NB4 (cell line): ENCODE results near the gene MLXIP.

ENCODE experiments used
- DNase-seq: peaks from one replicate; pipeline ENCODE4 v3.0.0; 2010; ENCODE audit warnings: low read depth
- H3K4me3 ChIP-seq: one replicate; pipeline ENCODE4 v1.5.1; 2011; ENCODE audit warnings: mild to moderate bottlenecking, low read depth, low read length, moderate library complexity
- MAX ChIP-seq: IDR thresholded peaks from 2 replicates; pipeline ENCODE4 v1.6.1; 2011; ENCODE audit warnings: low read depth, low read length
- MYC ChIP-seq: IDR thresholded peaks from 2 replicates; pipeline ENCODE4 v1.6.1; 2011; ENCODE audit warnings: low read depth, low read length
- POLR2A ChIP-seq: IDR thresholded peaks from 2 replicates; pipeline ENCODE4 v1.6.1; 2011; ENCODE audit warnings: mild to moderate bottlenecking; ENCODE audit not compliant: insufficient read length; ENCODE audit errors: extremely low read depth
- TF ChIP-seq, protein P1 (sequence below): IDR thresholded peaks from one replicate; pipeline ENCODE4 v1.5.1; 2012; ENCODE audit warnings: low read depth, low read length

MLXIP gene

DNA sequence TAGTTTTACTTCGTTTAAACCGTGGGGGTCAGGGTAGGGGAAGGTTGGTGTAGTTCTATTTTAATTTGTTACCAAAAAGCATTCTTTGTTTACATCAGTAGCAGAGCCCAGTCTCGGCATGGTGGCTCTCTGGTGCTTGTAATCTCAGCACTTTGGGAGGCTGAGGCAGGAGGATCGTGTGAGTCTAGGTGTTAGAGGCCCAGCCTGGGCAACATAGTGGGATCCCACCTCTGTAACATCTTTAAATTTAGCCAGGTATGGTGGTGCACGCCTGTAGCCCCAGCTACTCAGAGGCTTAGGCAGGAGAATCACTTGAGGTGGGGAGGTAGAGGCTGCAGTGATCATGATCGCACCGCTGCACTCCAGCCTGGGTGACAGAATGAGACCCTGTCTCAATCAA lies 106.5 kb downstream of the MLXIP start:
- H3K4me3 ChIP-seq = no peak overlapping the region
- TF ChIP-seq MYC (no peak), MAX (no peak), POLR2A (no peak)
- TF ChIP-seq, protein P1, sequence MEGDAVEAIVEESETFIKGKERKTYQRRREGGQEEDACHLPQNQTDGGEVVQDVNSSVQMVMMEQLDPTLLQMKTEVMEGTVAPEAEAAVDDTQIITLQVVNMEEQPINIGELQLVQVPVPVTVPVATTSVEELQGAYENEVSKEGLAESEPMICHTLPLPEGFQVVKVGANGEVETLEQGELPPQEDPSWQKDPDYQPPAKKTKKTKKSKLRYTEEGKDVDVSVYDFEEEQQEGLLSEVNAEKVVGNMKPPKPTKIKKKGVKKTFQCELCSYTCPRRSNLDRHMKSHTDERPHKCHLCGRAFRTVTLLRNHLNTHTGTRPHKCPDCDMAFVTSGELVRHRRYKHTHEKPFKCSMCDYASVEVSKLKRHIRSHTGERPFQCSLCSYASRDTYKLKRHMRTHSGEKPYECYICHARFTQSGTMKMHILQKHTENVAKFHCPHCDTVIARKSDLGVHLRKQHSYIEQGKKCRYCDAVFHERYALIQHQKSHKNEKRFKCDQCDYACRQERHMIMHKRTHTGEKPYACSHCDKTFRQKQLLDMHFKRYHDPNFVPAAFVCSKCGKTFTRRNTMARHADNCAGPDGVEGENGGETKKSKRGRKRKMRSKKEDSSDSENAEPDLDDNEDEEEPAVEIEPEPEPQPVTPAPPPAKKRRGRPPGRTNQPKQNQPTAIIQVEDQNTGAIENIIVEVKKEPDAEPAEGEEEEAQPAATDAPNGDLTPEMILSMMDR = no peak
- no peak for DNase-seq

GRCh38 chr12:122185494-122186082 lies 107.0 kb downstream of the MLXIP start:
- DNase-seq = no peak
- TF ChIP-seq MYC (no peak), MAX (no peak)
- TF ChIP-seq, protein P1 = no peak
- no peak overlapping the region for H3K4me3 ChIP-seq

DNA sequence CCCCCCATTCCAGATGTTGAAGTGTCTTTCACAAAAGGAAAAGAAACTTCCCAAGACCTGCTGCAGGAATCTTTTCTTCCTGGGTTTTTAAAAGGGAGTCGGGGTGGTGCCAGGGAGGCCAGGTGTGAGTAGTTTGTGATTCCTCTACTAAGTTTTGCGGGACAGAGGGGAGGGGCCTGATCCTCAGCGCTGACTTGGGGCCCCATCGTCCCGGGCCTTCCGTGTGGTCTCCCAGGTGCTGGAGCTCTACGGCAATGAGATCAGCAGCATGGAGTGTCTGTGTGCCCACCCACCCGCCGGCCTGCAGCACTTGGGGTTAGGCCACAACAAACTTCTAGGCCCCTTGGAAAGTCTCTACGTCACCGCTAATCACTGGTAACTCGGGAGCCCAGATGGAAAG lies 108.9 kb downstream of the MLXIP start:
- no peak for DNase-seq
- no peak overlapping the region for H3K4me3 ChIP-seq
- TF ChIP-seq, protein P1 = no peak
- TF ChIP-seq MYC = no peak

DNA sequence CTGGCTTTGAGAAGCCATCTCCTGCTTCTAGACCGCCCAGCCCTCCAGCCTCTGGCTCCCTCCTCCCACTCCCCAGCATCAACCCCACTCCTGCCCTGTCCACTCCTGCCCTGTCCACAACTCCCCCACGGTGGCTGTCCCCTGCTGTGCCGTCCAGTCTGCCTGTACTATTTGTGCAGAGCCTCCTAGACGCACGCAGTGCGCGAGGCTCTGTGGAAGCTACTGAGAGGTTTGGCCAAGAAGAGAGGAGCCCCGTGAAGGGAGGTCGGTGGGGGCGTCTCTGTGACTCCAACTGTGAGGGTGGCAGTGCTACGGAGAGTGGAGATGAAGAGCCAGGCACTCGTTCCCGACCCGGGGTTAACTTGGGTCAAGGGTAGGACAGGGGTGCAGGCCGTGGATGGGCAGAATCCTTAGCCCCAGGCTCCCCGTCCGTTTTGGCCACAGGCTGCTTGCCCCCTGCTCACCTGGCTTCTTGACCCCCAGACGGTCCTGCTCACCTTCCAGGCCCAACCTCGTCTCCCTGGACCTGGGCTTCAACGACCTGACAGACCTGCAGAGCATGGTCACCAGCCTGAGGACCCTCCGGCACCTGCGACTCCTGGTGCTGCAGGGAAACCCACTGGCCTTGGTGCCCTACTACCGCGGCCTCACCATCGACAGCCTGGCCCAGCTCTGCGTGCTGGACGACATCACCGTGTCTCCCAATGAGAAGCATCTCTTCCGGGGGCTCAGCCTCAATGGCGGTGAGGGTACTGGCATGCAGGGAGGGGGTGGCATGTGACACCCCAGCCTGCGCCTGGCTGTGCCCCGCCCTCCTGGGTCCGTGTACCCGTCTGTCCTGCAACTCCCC lies 111.3 kb downstream of the MLXIP start:
- TF ChIP-seq, protein P1 = no peak
- no peak for TF ChIP-seq POLR2A
- no peak for TF ChIP-seq MYC
- no peak overlapping the region for H3K4me3 ChIP-seq
- DNase-seq = no peak

DNA sequence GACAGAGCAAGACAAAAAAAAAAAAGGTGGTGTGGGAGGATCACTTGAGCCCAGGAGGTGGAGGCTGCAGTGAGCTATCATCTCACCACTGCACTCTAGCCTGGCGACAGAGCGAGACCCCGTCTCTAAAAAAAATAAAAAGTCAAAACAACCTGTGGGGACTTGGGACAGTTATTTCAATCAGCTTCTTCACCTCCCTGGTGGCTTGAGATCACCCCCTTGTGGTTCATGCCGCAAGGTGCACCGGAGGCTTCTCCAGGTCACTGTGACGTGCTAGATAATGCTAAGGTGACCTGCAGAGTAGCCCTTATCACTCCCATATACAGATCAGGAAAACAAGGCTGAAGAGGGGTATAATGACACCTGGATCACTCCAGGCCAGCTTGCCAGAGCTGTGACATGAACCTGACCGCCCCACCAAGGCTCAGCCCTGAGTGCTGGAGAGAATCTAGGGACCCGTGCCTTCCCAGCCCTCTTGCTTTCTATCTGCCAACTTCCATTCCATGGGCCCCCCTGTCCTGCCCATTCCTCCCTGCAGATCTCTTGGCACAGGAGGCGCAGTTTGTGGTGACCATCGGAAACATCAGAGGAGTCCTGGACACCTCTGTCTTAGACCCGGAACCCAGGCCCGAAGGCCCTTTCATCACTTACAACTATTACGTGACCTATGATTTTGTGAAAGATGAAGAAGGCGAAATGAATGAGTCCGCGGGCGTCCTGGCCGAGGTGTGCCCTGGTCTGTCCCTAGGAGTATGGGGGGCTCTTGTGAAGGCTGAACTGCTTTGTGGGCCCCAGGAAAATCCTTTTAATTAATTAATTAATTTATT lies 112.5 kb downstream of the MLXIP start:
- peak; percentile 82 for DNase-seq
- no peak overlapping the region for H3K4me3 ChIP-seq
- TF ChIP-seq POLR2A (no peak), MYC (0 out of 2 replicates have a peak, but pooled peaks have one; percentile 9), MAX (peak; percentile 50; the same call in 1 of the 2 replicates)
- TF ChIP-seq, protein P1 = peak; percentile 99
